HCT116 (cell line): ENCODE data around the gene STK39.

ENCODE experiments used
- ATF3 ChIP-seq: IDR thresholded peaks from 2 replicates; pipeline ENCODE4 v1.6.1; 2012
- CTCF ChIP-seq, 3 experiments: fragments of 200-600 bp in 1 of 3; sonication (generic) in 1 of 3; IDR thresholded peaks in 2 of 3; conservative IDR thresholded peaks in 1 of 3; 2 replicates each; pipeline ENCODE4 v1.5.1; 2012 to 2017; ENCODE audit warnings: low read depth in 2 of 3, low read length in 2 of 3, antibody characterized with exemption in 1 of 3, borderline replicate concordance in 1 of 3, control low read depth in 1 of 3, mild to moderate bottlenecking in 1 of 3, mixed read lengths in 1 of 3, mixed run types in 1 of 3, moderate library complexity in 1 of 3; ENCODE audit not compliant: insufficient read depth in 1 of 3
- EZH2 ChIP-seq: fragments of 200-600 bp; sonication (generic); IDR thresholded peaks from 2 replicates; pipeline ENCODE4 v1.6.1; 2017; ENCODE audit warnings: antibody characterized with exemption, mixed run types
- MAX ChIP-seq: IDR thresholded peaks from 2 replicates; pipeline ENCODE4 v1.6.1; 2012
- REST ChIP-seq: IDR thresholded peaks from 2 replicates; pipeline ENCODE4 v1.6.1; 2012; ENCODE audit warnings: low read depth

GRCh38 chr2:168029071-168029470 lies 218.3 kb downstream of the STK39 start:
- TF ChIP-seq REST (no peak), CTCF (IDR thresholded peaks at IDR 0.05 in 2 of 3, conservative IDR thresholded peaks at IDR 0.05 in 1 of 3; ENCODE audit: borderline replicate concordance in 1 of 3, insufficient read depth in 1 of 3, low read depth in 2 of 3, low read length in 2 of 3) (no peak), EZH2 (no peak), ATF3 (no peak), MAX (no peak)
